Cardiac muscle cell (in vitro differentiated cells and primary cell): ENCODE measurements around the gene LRP2BP. TPM values are rescaled to one million over a fixed set of nuclear protein-coding genes. Genes with fewer than 3 reads are reported as not detected.

ENCODE experiments used
- DNase-seq, 2 donors: peaks; one replicate each; pipeline versions ENCODE4 v3.0.0 to v3.0.0-alpha.2; 2010 to 2017; ENCODE audit warnings: low read depth in 1 of 2, low spot score in 1 of 2
- H3K27ac ChIP-seq: fragments of 200-600 bp; sonication (generic); 2 replicates; pipeline ENCODE4 v1.5.1; 2016
- H3K27me3 ChIP-seq: fragments of 200-600 bp; sonication (generic); 2 replicates; pipeline ENCODE4 v1.6.0; 2016; ENCODE audit warnings: control low read depth
- H3K36me3 ChIP-seq: fragments of 200-600 bp; sonication (generic); 2 replicates; pipeline ENCODE4 v1.5.1; 2016; ENCODE audit warnings: control low read depth
- H3K4me1 ChIP-seq: fragments of 200-600 bp; sonication (generic); 2 replicates; pipeline ENCODE4 v1.8.1; 2017; ENCODE audit warnings: low read depth, mild to moderate bottlenecking, mixed run types
- H3K4me3 ChIP-seq: fragments of 200-600 bp; sonication (generic); 2 replicates; pipeline ENCODE4 v1.5.1; 2016; ENCODE audit warnings: mild to moderate bottlenecking
- H3K9me3 ChIP-seq: fragments of 200-600 bp; sonication (generic); 2 replicates; pipeline ENCODE4 v1.5.1; 2017; ENCODE audit warnings: low read depth, mild to moderate bottlenecking, control low read depth
- polyA plus RNA-seq: library from polyadenylated mRNA; unstranded; fragments of >200 nt; fragmentation: Nextera tagmentation; extraction: Ambion mirVana; gene quantifications from 2 replicates; pipeline ENCODE4 v1.2.1, GENCODE V29; 2016
- total RNA-seq: library from RNA; depleted of rRNA; stranded (reverse); fragments of >200 nt; gene quantifications from 2 replicates; pipeline ENCODE4 v1.2.3, GENCODE V29; 2016
- TF ChIP-seq, protein P1 (sequence below): IDR thresholded peaks from 2 replicates; pipeline ENCODE4 v1.5.1; 2012; ENCODE audit warnings: low read depth, mild to moderate bottlenecking, low read length

The LRP2BP gene
- total and polyA plus RNA-seq, 2 experiments from 2014 or later: 0.63 to 1.0 TPM

GRCh38 chr4:185392156-185392555, 3.6 kb downstream of the LRP2BP start:
- peaks cover 7% of the 10 kb centered on the region for H3K4me1 ChIP-seq
- no peak for DNase-seq

GRCh38 chr4:185390941-185391340, 4.8 kb downstream of the LRP2BP start:
- Histone ChIP-seq H3K27ac (no peak overlapping the region), H3K4me3 (no peak overlapping the region), H3K36me3 (no peaks in the 10 kb centered on the region), H3K9me3 (no peaks in the 10 kb centered on the region), H3K27me3 (no peaks in the 10 kb centered on the region), H3K4me1 (peaks cover 6% of the 10 kb centered on the region)
- TF ChIP-seq, protein P1, sequence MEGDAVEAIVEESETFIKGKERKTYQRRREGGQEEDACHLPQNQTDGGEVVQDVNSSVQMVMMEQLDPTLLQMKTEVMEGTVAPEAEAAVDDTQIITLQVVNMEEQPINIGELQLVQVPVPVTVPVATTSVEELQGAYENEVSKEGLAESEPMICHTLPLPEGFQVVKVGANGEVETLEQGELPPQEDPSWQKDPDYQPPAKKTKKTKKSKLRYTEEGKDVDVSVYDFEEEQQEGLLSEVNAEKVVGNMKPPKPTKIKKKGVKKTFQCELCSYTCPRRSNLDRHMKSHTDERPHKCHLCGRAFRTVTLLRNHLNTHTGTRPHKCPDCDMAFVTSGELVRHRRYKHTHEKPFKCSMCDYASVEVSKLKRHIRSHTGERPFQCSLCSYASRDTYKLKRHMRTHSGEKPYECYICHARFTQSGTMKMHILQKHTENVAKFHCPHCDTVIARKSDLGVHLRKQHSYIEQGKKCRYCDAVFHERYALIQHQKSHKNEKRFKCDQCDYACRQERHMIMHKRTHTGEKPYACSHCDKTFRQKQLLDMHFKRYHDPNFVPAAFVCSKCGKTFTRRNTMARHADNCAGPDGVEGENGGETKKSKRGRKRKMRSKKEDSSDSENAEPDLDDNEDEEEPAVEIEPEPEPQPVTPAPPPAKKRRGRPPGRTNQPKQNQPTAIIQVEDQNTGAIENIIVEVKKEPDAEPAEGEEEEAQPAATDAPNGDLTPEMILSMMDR: no peak
- no peak for DNase-seq

More at GRCh38 chr4:185392156-185392555, 3.6 kb downstream of the LRP2BP start:
- no peak overlapping the region for H3K27ac ChIP-seq
- TF ChIP-seq, protein P1: no peak
- no peaks in the 10 kb centered on the region for H3K9me3 ChIP-seq
- no peak overlapping the region for H3K4me3 ChIP-seq
- no peaks in the 10 kb centered on the region for H3K27me3 ChIP-seq
- no peaks in the 10 kb centered on the region for H3K36me3 ChIP-seq

- Histone ChIP-seq H3K4me1 (no peaks in the 10 kb centered on the region), H3K27ac (no peak overlapping the region), H3K27me3 (no peaks in the 10 kb centered on the region), H3K9me3 (no peaks in the 10 kb centered on the region), H3K4me3 (no peak overlapping the region), H3K36me3 (no peaks in the 10 kb centered on the region)
- no peak for DNase-seq
- TF ChIP-seq, protein P1: no peak
Measured at GRCh38 chr4:185387957-185388356, 7.8 kb downstream of the LRP2BP start.

DNA sequence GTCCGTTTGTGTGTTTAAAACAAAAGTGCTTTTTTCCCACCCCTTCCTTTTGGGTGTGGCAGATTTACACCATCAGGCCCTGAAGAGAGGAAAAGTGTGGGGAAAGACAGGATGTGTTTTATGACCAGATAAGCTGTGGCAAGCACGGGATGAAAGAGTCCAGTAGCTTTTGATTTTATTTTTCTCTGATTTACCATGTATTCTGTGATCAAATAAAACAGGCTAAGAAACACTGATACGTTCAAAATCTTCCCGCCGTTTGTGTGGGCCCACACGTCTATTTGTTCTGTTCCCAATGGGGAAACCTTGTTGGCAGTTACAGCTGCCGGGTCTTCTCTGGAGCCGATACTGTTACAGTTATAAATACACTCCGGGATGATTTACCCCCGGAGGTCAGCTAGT, 10.8 kb downstream of the LRP2BP start:
- no peak overlapping the region for H3K4me3 ChIP-seq
- peak in 1 of 2 donors; percentile 41 for DNase-seq
- no peaks in the 10 kb centered on the region for H3K27me3 ChIP-seq
- TF ChIP-seq, protein P1: no peak
- no peak overlapping the region for H3K27ac ChIP-seq
- H3K9me3 ChIP-seq: no peaks in the 10 kb centered on the region
- H3K4me1 ChIP-seq: no peaks in the 10 kb centered on the region
- H3K36me3 ChIP-seq: no peaks in the 10 kb centered on the region

GRCh38 chr4:185384061-185384460, 11.7 kb downstream of the LRP2BP start:
- Histone ChIP-seq H3K4me3 (no peak overlapping the region), H3K9me3 (no peaks in the 10 kb centered on the region), H3K4me1 (no peaks in the 10 kb centered on the region), H3K27ac (no peak overlapping the region), H3K27me3 (no peaks in the 10 kb centered on the region), H3K36me3 (no peaks in the 10 kb centered on the region)
- TF ChIP-seq, protein P1: no peak
- no peak for DNase-seq

GRCh38 chr4:185383451-185383850, 12.3 kb downstream of the LRP2BP start:
- no peaks in the 10 kb centered on the region for H3K4me1 ChIP-seq
- no peaks in the 10 kb centered on the region for H3K27me3 ChIP-seq
- TF ChIP-seq, protein P1: no peak
- H3K36me3 ChIP-seq: no peaks in the 10 kb centered on the region
- no peaks in the 10 kb centered on the region for H3K9me3 ChIP-seq
- DNase-seq: no peak
- H3K27ac ChIP-seq: no peak overlapping the region
- no peak overlapping the region for H3K4me3 ChIP-seq
